ENCODE measurements around the gene CYP2C18. TPM values are rescaled to one million over a fixed set of nuclear protein-coding genes. Genes with fewer than 3 reads are reported as not detected.
"Not testable (repeated sequence)": the region's sequence is repeated elsewhere in the genome, so short reads cannot be mapped to it uniquely, and the experiment has no call there.

The CYP2C18 gene
- not detected in 2 replicates for total RNA-seq

- no peak for DNase-seq (ENCODE audit: low read depth in 2 of 2)
These were observed at the start of gene CYP2C18 for GRCh38 chr10:94683214-94684054. Gene CYP2C18, plus strand, starts transcription at chr10:94683729. Its CDS starts 91 bp downstream, at chr10:94683820.

GRCh38 chr10:94638097-94638496, 45.4 kb upstream of the CYP2C18 start:
- DNase-seq (ENCODE audit: low read depth in 2 of 2) = not testable (repeated sequence)

GRCh38 chr10:94639902-94640301, 43.6 kb upstream of the CYP2C18 start:
- no peak for DNase-seq (ENCODE audit: low read depth in 2 of 2)

DNA sequence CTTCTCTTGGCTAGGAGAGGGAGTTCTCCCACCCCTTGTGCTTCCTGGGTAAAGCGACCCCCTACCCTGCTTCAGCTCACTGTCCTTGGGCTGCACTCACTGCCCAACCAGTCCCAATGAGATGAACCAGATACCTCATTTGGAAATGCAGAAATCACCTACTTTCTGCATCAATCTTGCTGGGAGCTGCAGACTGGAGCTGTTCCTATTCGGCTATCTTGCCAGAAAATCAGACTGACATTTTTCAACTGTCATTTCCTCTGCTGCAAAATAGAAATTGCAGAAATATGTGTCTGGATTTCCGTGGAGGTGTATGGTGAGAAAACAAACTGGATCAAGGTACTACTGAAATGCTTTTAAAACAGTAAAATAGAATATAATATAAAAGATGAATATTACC, 43.0 kb upstream of the CYP2C18 start:
- DNase-seq (ENCODE audit: low read depth in 2 of 2) = no peak

DNA sequence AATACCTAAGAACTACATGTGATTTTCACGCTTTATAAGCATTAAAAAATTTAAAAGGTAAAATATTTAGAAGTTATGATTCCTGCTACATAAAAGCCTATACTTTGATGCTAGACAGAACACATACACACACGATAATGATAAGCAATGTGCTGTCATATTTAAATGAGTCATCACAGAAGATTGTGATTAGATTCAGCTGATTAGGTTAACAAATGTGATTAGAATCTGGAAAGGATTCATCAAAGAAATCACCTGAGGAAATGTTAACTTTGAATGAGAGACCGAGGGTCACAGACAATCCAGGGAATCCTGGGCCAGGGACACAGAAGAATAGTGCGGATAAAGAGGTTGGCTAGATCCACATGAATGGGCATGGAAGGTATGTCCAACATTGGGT, 42.0 kb upstream of the CYP2C18 start:
- DNase-seq (ENCODE audit: low read depth in 2 of 2) = no peak

DNA sequence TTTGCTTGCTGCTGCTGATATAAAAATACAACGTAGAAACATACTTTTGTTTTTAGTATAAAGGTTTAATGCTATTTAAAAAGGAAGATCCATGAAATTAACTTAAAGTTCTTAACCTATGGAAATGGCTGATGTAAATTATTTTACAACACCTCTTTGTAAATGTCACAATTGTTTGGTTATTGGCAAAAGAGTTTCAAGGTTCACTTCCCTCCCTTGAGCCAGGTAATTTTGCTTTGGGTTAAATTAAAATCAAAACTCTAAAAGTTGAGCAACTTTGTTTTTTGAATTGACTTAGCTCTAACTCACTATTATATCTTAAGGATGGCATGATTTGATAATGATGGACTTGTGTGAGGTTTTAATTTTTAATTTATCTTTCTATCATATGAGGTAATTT, 39.2 kb upstream of the CYP2C18 start:
- DNase-seq (ENCODE audit: low read depth in 2 of 2) = no peak

DNA sequence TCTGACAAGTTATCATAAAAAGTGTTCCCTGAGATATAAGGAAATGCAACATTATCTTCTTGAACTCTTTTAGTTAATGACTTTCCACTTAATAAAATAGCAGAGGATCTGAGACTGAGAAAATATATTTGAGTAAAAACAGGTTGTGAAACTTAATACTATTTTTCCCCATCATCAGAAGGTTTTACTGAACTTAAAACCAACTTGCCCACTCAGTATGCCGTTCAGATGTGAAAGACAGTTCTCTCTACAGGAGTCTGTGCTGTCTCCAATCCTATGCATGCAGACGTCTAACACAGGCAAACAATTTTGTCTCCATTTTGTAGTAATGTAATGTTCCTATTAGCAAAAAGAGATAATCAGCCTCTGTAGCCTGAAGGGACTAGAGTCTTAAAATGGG, 38.2 kb upstream of the CYP2C18 start:
- no peak for DNase-seq (ENCODE audit: low read depth in 2 of 2)

- not testable (repeated sequence) for DNase-seq (ENCODE audit: low read depth in 2 of 2)
These were observed 28.3 kb upstream of the CYP2C18 start for GRCh38 chr10:94655201-94655600.

- not testable (repeated sequence) for DNase-seq (ENCODE audit: low read depth in 2 of 2)
These were observed 20.5 kb upstream of the CYP2C18 start for GRCh38 chr10:94663061-94663460.

DNA sequence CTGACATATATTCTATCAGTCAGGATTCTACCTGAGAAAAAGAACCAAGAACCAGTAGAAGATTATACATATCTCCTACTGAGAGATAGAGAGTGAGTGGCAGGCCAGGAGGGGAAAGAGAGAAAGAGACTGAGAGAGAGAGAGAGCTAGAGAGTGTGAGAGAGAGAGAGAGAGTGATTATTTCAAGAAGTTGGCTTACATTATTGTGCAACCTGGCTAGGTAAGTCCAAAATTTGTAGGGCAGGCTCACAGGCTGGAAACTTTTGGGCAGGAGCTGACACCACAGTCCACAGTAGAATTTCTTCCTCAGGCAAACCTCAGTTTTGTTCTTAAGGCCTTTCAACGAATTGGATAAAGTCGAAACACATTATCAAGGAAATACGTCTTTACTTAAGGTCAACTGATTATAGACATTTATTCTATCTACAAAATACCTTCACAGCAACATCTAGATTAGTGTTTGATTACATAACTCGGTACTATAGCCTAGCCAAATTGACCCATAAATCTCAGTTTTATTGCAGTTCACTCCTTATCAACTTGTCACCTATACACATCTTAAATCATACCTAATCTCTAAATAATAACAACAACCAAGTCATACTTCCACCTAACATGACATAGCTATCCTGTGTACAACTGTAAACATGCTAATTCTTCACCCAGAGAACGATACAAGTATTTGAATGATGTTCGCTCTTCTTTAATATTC, 17.0 kb upstream of the CYP2C18 start:
- DNase-seq (ENCODE audit: low read depth in 2 of 2) = no peak

- DNase-seq (ENCODE audit: low read depth in 2 of 2) = no peak
These were observed 9.8 kb upstream of the CYP2C18 start for GRCh38 chr10:94673614-94674321.

DNA sequence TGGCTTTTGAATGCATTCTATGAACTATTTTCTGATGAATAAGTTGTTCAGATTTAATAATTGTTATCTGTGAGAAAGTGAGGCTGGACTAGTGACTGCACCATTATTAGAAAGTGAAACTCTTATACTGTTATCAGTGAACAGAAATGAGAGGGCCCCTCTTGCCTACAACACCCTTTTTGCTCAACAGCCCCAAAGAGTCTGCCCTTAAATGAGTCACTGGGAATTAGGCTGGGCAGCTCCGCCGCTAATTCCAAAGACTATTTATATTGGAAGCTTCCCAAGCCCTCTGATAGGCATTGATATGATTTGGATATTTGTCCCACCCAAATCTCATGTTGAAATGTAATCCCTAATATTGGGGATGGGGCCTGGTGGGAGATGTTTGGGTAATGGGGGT, 7.0 kb upstream of the CYP2C18 start:
- no peak for DNase-seq (ENCODE audit: low read depth in 2 of 2)

DNA sequence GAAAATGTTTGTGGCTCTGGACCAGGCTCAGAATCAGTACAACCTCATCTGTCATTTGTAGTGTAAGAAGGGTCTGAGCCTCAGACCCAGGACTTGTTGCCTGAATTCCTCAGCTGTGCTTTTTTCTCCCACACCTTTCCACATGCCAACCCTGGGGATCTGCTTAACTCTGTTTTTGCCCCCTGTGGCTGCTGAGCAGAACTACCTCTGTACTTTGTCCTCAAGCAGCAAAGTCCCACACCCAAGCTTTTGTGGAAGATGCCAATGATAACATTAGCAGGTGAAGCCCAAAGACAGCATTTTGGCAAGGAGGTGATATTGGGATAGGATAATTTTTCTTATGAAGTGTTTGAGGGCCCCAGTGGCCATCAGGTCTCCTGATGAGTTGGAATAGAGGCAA, 5.8 kb upstream of the CYP2C18 start:
- no peak for DNase-seq (ENCODE audit: low read depth in 2 of 2)

DNA sequence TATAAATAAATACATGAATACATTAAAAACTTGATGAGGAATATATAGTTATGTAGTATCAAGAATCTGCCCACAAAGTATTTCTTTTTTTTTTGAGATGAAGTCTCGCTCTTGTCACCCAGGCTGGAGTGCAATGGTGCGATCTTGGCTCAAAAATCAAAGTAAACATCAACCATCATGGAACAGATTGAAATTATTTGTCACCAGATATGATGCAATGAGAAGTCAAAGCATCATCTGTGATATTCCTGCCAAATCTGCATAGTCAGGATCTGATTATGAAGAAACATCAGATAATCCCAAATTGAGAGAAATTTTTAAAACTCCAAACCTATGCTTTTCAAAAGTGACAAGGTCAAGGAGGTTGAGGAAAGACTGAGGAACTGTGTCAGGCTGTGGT, 5.1 kb upstream of the CYP2C18 start:
- DNase-seq (ENCODE audit: low read depth in 2 of 2) = no peak

DNA sequence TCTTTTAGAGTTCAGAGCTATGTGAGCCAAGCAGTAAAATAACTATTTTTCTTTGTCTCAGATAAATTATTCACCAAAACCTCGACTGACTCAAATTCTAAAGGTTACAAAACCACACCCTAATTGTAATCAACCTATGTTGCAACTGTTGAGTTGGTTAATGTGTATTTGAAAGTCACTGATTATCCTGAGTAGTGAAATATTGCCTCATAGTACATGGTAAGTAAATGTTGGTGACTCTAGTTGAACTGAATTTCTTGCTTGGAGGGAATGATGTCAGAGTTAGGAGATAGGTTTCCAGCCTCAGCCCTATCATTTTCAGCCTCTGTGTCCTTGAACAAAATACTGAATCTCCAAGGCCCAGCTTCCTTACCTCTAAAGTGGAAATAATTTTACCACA, 3.0 kb upstream of the CYP2C18 start:
- DNase-seq (ENCODE audit: low read depth in 2 of 2) = no peak

DNA sequence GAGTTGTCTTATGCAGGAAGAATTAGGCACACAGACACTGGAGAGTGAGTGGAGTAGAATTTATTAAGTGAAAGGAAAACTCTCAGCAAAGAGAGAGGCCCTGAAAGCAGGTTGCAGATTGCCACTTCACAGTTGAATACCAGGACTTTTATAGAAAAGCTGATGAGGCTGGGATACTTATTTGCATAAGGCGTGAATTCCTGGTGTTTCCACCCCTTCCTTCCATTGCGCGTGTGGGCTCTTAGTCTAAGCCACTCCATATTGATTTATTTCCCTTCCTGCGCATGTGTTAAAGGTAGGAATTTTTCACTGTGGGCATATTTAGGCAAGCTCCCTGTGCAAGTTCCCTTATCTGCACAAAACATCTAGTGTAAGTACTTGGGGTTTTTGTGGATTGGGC, 893 bp upstream of the CYP2C18 start:
- DNase-seq (ENCODE audit: low read depth in 2 of 2) = not testable (repeated sequence)

GRCh38 chr10:94687625-94688248, 4.2 kb downstream of the CYP2C18 start:
- DNase-seq (ENCODE audit: low read depth in 2 of 2) = no peak

- DNase-seq (ENCODE audit: low read depth in 2 of 2) = no peak
These were observed 22.6 kb downstream of the CYP2C18 start for GRCh38 chr10:94706089-94706488.

DNA sequence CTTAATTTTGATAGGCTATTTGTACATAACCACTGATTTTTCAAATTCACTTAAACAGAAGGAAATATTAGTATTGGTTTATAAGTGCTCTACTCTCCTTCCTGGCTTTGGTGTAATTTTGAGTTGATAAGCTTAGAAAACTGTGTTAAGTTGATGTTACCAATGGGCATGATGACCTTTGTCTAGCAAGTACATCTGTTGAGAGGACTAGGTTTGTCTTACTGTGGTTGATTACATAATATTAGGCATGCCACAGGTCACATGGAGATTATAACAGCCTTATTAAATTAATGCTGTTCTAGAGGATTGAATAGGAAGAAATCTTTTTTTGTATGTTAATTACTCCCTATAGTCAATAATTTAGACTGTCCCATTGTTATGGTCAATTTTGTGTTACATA, 27.0 kb downstream of the CYP2C18 start:
- no peak for DNase-seq (ENCODE audit: low read depth in 2 of 2)

- no peak for DNase-seq (ENCODE audit: low read depth in 2 of 2)
These were observed 42.3 kb downstream of the CYP2C18 start for GRCh38 chr10:94725871-94726270.

DNA sequence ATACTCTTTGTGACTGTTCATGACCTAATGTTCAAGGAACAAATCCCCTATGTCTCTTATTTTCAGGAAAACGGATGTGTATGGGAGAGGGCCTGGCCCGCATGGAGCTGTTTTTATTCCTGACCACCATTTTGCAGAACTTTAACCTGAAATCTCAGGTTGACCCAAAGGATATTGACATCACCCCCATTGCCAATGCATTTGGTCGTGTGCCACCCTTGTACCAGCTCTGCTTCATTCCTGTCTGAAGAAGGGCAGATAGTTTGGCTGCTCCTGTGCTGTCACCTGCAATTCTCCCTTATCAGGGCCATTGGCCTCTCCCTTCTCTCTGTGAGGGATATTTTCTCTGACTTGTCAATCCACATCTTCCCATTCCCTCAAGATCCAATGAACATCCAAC, 51.7 kb downstream of the CYP2C18 start:
- DNase-seq (ENCODE audit: low read depth in 2 of 2) = no peak

GRCh38 chr10:94738588-94738987, 55.1 kb downstream of the CYP2C18 start:
- DNase-seq (ENCODE audit: low read depth in 2 of 2) = no peak
